GM19351 (cell line): Measurements from ENCODE around the gene GNPTAB.
A peak's percentile ranks its signal among the peaks of the same experiment; 100 is the strongest.

Experiments
- ATAC-seq: cut with Tn5 transposase; IDR thresholded peaks from one replicate; pipeline ENCODE4 v1.9.1; 2021; ENCODE audit warnings: mild to moderate bottlenecking, moderate library complexity; ENCODE audit not compliant: unreplicated experiment

Gene GNPTAB

DNA sequence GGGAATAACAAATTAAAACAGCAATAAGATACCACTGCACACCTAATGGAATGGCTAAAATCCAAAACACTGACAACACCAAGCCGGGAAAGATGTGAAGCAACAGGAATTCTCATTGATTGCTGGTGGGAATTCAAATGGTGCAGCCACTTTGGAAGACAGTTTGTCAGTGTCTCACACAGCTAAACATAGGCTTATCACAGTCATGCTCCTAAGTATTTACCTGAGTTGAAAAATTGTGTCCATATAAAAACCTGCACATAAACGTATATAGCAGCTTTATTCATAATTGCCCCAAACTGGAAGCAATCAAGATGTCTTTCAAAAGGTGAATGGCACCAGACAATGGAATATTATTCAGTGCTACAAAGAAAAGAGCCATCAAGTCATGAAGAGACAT, 21.6 kb downstream of the GNPTAB start:
- no peak for ATAC-seq

DNA sequence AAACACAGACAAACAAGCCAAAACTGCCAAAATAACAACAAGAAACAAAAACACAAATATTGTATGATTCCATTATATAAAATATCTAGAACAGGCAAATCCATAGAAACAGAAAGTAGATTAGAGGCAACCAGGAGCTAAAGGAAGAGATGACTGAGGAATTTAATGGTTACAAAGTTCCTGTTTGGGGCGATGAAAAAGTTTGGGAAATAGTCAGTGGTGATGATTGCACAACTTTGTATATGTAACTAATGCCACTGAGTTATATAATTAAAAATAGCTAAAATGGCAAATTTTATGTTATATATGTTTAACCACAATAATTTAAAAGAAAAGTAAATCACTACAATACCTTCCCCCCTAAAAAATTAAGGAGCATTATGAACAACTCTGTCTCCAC, 24.5 kb downstream of the GNPTAB start:
- no peak for ATAC-seq

DNA sequence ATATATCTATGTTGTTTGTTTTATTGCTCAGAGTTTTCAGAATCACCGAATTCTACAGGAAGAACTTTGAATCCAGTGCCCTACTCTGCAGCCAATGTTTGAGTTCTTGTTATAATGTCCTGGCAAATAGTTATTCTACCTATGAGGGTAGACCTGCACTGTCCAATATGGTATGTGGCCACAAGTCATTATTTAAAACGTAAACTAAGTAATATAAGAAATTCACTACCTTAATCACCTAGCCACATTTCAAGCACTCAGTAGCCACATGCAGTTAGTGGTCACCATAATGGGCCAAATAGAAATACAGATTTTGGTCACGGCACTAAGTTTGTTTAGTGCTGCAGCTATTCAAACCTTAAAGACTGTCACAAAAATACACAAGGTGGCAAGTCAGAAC, 26.4 kb downstream of the GNPTAB start:
- peak; percentile 57 for ATAC-seq

DNA sequence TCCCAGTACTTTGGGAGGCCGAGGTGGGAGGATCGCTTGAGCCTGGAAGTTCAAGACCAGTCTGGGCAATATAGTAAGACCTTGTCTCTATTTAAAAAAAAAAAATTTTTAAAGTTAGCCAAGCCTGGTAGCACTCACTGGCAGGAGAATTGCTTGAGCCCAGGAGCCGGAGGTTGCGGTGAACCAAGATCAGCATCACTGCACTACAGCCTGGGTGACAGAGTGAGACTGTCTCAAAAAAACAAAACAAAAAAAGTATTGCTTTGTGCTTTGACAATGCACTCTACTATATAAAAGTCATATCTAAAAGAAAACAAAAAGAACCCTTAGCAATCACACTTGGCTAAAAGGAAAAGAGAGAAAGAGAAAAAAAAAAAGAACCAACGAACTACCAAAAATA, 26.8 kb downstream of the GNPTAB start:
- ATAC-seq: peak; percentile 73

DNA sequence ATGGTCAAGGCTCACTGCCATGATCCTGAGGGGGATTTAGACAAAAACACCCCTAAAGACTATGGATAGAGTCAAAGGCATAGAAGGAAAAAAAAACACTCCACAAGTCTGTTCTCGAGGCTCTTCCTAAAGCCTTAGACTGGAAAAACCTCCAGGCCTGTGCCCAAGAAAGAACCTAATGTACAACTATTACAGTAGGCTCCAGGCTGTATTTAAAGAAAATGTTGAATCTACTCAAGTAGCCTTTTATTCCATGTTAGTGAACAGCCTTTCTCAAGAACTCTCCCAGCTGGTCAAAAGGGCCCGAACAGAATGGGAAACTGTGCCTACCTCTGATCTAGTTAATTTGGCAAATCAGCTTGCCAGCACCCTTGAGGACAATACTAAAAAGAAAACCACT, 28.3 kb downstream of the GNPTAB start:
- ATAC-seq: no peak

DNA sequence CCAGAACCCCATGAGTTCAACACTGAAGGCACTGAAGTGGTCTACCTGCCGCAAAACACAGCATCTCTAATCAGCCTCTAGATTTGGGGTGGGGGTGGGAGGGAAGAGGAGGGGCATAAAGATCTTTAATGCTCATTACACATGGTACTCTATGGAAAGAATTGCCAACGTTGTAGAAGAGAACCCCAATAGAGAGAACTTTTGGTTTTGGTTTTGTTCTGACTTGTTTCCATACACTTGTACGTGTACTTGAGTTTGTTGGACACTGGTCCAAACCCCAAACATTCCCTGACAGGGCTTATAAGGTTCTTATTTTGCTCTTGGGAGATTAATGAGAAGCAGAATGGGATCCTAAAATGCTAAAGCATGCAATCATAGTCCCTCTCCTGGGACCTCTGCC, 31.0 kb downstream of the GNPTAB start:
- no peak for ATAC-seq

DNA sequence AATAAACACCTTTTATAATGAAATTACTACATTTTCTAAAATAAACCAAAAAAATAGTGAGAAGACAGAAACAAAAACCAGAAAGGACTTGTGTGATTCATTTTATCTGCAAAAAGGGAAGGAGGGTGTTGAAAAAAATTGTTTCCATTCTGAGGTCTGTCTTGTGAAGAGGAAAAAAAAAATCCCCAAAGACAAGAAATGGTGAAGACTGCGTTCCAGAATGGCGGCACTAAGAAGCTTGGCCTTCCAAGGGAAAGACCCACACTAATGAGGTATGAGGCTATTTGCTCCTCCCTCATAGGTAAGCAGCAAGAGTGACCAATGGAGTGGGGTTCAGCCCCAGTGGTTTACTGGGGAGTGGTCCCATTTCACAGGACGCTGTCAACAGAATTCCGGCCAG, 35.0 kb downstream of the GNPTAB start:
- no peak for ATAC-seq

DNA sequence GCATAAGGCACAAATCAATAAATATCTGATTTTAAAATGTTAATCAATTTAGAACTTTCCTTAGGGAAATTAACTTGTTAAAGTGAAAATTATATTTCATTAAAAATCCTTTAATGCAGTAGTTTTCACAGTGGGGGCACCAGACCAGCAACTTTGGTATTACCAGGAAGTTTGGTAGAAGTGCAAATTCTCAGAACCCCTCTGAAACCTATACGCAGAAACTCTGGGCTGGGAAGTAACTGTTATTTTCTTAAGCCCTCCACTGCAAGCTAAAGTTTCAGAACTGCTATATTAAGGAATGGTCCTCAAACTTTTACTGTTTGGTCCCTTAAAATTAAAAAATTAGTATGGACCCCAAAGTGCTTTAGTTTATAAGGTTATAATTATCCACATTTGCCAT, 35.7 kb downstream of the GNPTAB start:
- no peak for ATAC-seq

DNA sequence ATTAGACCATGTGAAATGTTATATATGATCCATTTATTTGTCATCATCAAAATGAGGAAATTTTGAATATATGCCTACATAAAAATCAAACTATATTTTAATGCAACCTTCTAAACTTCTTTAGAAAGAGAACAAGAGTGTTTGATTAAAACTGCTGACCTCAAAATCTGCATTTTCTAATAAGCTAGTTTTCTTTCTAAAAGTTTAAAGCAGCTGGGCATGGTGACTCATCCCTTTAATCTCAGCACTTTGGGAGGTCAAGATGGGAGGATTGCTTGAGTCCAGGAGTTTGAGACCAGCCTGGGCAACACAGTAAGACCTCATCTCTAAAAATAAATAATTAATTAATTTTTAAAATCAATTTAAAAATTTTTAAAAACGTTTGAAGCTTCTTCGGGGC, 36.2 kb downstream of the GNPTAB start:
- no peak for ATAC-seq

DNA sequence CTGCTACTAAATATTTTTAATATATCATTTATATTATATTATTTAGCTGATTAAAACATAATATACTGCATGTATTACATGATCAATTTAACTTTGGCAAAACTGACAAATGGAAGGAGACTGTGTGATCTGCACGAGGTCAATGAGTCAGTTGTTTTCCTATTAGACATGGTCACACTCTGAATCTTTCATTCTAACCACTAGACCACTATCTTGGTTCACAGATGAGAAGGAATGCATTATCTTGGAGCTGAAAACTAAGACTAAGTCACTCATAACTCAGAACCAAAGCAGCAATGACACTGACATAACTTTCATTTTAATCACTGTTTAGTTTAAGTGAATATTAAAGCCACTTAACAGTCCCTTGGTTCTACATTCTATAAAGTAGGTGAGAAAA, 37.4 kb downstream of the GNPTAB start:
- ATAC-seq: peak; percentile 83

DNA sequence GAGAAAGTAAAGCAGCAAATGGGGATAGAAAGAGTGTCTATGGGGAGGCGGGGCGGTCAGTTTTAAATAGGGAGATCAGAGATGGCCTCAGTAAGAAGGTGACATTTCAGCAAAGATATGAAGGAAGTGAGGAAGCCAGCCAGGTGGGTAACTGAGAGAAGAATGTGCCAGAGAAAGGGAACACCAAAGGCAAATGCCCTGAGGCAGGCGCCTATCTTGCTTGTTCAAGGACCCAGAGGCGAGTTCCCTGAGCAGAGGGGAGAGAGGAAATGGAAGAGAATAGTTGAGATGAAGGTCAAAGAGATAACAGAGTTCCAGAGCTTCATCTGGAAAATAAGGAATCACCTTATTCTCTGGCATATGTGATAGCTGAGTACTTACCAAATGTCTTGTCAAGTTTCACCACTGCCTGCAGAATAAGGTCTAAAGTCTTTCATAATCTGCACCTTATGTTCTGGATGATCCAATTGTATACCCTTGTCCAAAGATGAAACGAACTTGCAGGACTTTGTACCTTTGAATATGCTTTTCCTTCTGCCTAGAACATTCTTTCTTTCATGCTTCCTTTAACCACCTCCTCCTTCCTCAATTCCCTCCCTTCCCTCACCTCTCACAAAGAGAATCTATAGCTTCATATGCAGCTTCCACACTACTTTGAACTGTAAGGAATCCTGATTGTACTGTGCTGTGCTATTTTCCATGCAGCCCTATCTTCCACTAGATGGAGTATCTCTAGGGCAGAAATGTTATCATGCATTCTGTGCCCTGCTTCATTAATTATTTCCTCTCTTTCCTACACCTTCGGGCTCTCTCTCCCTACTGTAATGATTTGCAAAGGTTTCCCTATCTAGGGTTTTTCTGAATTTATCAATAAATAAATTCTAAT, 38.5 kb downstream of the GNPTAB start:
- ATAC-seq: no peak

DNA sequence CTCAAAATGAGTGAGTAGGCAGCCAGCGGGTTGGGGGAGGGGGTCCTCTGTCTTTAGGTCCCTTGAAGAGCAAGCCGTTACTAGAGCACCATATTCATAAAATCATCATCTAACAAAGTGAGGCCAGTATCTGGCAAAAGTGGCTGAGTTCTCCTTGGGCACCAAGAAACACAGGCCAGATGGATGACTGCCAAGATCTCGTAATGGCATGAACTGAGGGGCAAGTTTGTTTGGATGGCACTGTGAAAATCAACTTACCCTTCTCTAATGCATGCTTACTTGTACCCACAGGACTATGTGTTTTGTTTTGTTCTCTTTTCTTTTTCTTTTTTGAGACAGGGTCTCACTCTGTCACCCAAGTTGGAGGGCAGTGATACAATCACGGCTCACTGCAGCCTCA, 41.6 kb downstream of the GNPTAB start:
- ATAC-seq: no peak

DNA sequence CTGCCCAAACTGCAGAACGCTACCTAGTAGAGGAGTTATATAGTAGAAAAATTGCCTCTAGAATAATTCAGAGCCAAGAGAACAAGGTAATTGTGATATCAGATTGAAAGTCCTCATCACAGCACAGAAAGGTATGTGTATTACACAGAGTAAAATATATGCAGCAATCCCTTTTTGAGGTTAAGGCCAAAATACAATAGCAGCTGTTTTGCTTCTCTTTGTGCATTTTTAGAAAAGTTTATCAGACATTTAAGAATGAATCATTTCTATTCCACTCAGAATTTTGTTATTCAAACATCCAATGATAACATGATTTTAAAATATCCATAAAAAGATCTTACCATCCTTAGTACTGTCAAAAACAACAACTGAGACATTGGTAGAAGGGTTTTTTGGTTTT, 45.1 kb downstream of the GNPTAB start:
- ATAC-seq: no peak

DNA sequence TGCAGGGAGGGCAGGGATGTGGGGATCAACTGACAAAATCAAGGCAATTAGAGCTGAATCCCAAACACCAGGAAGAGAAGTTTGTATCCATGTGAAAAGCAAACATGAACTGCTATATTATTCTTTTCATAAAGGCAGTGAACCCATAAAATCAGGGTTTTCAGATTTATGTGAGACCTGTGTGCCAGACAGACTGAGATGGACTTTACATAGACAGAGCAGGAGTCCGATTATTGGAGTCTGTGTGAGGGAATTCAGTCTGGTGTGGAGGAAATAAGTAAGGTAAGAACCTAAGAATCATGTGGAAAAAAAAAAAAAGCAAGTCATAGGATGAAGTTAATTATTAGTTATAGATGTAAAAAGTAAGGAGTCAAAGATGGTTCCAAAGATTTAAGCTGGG, 46.4 kb downstream of the GNPTAB start:
- ATAC-seq: no peak

DNA sequence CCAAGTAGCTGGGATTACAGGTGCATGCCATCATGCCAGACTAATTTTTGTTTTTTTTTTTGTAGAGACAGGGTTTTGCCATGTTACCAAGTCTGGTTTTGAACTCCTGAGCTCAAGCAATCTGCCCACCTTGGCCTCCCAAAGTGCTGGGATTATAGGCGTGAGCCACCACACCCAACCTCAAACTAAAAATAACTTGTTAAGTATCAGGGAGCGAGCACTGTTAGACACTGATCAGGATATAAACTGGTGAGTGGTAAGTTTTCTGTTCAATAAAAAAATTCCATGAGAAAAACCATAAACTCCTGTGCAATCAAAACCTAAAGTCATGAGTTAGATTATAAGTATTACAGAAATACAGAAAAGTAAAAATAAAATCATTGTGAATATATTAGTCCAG, 46.9 kb downstream of the GNPTAB start:
- no peak for ATAC-seq

DNA sequence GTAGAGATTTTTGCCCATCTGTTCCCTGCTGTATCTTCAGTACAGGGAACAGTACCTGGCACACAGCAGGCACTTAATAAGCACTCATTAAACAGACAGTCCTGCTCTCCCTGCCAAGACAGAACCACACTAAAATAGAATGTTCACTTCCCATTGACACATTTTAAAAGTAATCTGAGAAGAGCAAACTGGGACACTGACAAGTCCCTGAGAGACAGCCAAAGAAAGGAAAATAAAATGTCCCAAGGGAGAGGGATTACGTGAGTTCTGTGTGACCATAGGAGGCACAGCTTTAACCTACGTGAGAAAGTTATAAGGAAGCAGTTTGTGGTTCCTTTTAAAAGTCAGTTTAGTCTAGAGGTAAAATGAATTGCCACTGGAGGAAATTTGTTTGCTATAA, 47.6 kb downstream of the GNPTAB start:
- no peak for ATAC-seq

DNA sequence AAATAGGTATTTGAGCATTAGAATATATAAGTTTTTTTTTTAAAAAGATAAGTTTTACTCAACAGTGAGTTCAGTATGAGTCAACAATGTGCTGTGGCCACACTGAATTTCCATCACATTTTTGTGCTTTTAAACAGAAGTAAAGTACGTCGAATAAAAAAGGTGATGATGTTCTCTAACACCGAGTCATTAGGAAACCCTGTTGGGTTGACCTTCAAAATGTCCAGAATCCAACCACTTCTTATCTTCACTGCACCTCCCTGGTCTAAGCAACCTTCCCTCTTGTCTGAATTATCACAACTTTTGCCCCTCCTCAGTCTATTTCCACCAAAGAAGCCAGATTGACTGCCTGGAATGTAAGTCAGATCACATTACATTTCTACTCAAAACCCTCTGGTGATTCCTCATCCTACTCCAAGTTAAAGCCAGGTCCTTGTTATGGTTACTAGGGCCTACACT, 48.5 kb downstream of the GNPTAB start:
- ATAC-seq: peak; percentile 64

DNA sequence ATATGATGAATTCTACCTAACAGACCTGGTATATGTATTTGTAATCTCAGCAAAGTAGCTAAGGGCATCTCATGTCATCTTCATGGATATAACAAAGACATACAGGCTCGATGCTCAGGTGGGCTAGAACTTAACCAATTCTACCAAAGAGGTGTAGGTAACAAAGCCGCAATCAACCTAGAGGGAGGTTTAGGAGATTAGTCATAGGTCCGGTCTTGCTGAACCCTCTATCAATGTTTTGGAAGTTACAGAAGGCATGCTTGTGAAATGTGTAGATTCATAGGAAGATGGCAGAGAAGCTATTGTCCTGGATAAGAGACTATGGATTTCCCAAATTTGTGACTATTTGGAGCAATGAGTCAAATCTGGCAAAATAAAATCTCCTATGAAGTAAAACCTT, 48.9 kb downstream of the GNPTAB start:
- peak; percentile 28 for ATAC-seq

DNA sequence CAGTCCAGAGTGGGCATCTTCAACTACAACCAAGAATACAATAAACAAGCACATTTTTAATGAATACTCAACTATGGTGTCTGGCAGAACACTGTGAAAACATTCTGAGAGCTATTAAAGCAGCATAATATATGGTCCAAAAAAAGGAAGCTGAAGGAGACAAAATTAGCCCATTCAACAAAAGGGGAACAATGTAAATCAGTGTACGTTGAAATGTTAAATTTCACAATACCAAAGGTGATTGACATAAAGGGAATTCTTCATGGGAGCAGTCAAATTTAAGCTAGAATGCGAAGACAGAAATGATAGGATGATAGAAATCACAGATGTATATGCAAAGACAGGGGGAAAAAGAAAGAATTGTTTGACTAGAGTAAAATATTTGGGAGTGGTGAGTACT, 50.2 kb downstream of the GNPTAB start:
- ATAC-seq: no peak

DNA sequence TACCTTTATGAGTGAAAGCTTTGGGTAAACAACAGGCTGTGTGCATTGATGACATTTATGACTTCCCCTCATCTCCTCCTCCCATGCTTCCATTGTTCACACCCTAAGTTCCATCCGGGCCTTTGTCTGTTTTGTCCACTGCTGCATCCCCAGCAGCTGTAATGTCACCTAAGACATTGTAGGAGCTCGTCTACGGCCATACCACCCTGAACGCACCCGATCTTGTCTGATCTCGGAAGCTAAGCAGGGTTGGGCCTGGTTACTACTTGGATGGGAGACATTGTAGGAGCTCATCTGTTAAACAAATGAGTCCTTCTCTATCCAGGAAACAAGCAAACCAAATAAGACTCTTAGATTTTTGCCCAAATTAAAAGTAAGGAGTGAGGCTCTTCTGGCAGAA, 51.1 kb downstream of the GNPTAB start:
- no peak for ATAC-seq

DNA sequence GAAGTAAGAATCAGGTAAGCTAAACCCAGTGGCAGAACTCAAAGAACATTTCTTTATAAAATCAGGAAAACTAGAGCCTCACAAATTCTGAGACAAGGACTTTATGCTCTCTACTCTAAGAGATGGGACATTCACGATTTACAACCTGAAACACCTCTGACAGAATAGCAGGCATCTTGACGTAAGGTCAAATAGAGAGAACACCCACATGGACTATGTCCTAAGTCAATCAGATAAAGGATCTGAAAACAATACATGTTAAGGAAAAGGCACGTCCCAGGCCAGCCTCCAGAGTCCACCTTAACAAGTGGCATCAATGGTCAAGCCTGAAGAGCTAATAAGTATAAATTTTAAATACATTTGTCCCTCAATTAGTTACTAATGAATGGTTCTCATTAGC, 51.6 kb downstream of the GNPTAB start:
- ATAC-seq: no peak

DNA sequence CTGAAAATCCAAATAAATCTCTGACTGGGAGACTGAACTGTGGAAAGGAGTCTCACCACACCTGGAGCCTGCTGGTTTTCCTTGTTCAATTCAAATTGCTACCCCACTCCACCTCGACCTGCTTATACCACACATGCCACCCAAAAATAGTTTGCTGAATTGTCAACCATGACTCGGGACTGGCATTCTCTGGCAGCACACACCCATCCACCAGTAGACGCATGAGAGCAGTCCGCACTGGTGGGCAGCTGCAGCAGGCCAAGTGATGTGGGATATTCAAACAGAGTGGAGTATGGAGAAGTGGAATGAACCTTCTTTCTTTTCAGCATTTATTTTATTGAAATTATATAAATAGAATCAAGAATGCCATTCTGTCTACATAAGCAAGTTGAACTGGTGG, 52.8 kb downstream of the GNPTAB start:
- ATAC-seq: no peak

DNA sequence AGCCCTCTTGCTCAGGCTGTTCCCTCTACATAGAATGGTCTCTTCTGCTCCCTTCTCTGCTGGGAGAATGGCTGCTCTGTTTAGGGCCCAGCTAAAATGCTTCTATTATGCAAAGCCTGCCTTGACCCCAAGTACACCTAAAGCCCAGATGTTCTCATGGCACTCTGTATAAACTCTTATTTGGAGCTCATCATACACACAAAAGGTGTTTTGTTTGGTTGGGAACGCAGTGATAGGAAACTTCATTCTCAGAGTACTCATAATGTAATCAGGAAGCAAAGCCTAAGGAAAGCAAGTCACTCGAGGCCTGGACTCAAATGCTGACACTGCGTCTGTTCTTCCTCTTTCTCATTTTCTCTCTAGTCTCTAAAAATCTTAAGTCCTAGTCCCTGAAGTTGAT, 53.3 kb downstream of the GNPTAB start:
- no peak for ATAC-seq
